Measurements from ENCODE around the gene ADORA3.

ADORA3 gene

GRCh38 chr1:111474521-111474920, 28.9 kb downstream of the ADORA3 start:
- DNase-seq = no peak

GRCh38 chr1:111474106-111474505, 29.3 kb downstream of the ADORA3 start:
- no peak for DNase-seq

- no peak for DNase-seq
These were observed 31.9 kb downstream of the ADORA3 start for GRCh38 chr1:111471538-111471937.

- DNase-seq = no peak
These were observed 32.4 kb downstream of the ADORA3 start for GRCh38 chr1:111471012-111471411.

GRCh38 chr1:111470596-111470995, 32.8 kb downstream of the ADORA3 start:
- no peak for DNase-seq

GRCh38 chr1:111469539-111469938, 33.9 kb downstream of the ADORA3 start:
- DNase-seq = no peak

- no peak for DNase-seq
These were observed 34.7 kb downstream of the ADORA3 start for GRCh38 chr1:111468717-111469100.

- no peak for DNase-seq
These were observed 35.3 kb downstream of the ADORA3 start for GRCh38 chr1:111467865-111468716.

- no peak for DNase-seq
These were observed 37.0 kb downstream of the ADORA3 start for GRCh38 chr1:111466480-111466879.

GRCh38 chr1:111465754-111466153, 37.7 kb downstream of the ADORA3 start:
- DNase-seq = no peak

GRCh38 chr1:111463029-111463683, 40.3 kb downstream of the ADORA3 start:
- no peak for DNase-seq

- DNase-seq = no peak
These were observed 40.9 kb downstream of the ADORA3 start for GRCh38 chr1:111462370-111463028.

- DNase-seq = no peak
These were observed 41.7 kb downstream of the ADORA3 start for GRCh38 chr1:111461765-111462164.

- DNase-seq = no peak
These were observed 47.8 kb downstream of the ADORA3 start for GRCh38 chr1:111455642-111456031.

- no peak for DNase-seq
These were observed 48.4 kb downstream of the ADORA3 start for GRCh38 chr1:111454859-111455641.

- DNase-seq = no peak
These were observed 49.7 kb downstream of the ADORA3 start for GRCh38 chr1:111453706-111454105.

GRCh38 chr1:111452581-111452980, 50.9 kb downstream of the ADORA3 start:
- no peak for DNase-seq

- no peak for DNase-seq
These were observed 53.2 kb downstream of the ADORA3 start for GRCh38 chr1:111450185-111450584.

GRCh38 chr1:111449703-111450017, 53.8 kb downstream of the ADORA3 start:
- DNase-seq = no peak
